PC-3 (cell line): ENCODE data around the gene AMMECR1. TPM values are rescaled to one million over a fixed set of nuclear protein-coding genes. Genes with fewer than 3 reads are reported as not detected.

Experiments used
- ATAC-seq: fragments of 200-7000 bp; cut with Tn5 transposase; 2 replicates; pipeline ENCODE4 v1.9.1; 2020; ENCODE audit warnings: mild to moderate bottlenecking, moderate library complexity
- BruUV-seq: library from RNA; stranded (reverse); fragments of 400-500 nt; replicated peaks from 2 replicates; lab custom pipeline; 2021; lab: Mats Ljungman, UMichigan
- CTCF ChIA-PET: fragments of 300-600 bp; sonication (Branson Sonifier 250); formaldehyde crosslinking; loops from one replicate; lab custom pipeline; 2022; ENCODE audit warnings: antibody characterized with exemption; lab: Charles Lee
- POLR2A ChIA-PET: fragments of 300-600 bp; sonication (Branson Sonifier 250); formaldehyde crosslinking; loops from one replicate; lab custom pipeline; 2022; ENCODE audit warnings: antibody characterized with exemption; ENCODE audit not compliant: unreplicated experiment; lab: Charles Lee
- DNase-seq: peaks from one replicate; pipeline ENCODE4 v3.0.0-alpha.2; 2015
- H2AFZ ChIP-seq: fragments of 300-600 bp; sonication (generic); 2 replicates; pipeline ENCODE4 v1.6.0; 2016; ENCODE audit warnings: antibody characterized with exemption, low read length
- H3F3A ChIP-seq: fragments of 300-600 bp; sonication (generic); one replicate; pipeline ENCODE4 v1.6.0; 2017; ENCODE audit warnings: antibody characterized with exemption, low read length, control low read depth, mild to moderate bottlenecking; ENCODE audit not compliant: unreplicated experiment
- H3K27ac ChIP-seq: fragments of 300-600 bp; sonication (generic); 2 replicates; pipeline ENCODE4 v1.5.1; 2016; ENCODE audit warnings: mild to moderate bottlenecking, low read length
- H3K27me3 ChIP-seq: fragments of 300-600 bp; sonication (generic); 2 replicates; pipeline ENCODE4 v1.6.1; 2016; ENCODE audit warnings: low read length, mixed read lengths
- H3K36me3 ChIP-seq: fragments of 300-600 bp; sonication (generic); 2 replicates; pipeline ENCODE4 v1.6.1; 2016; ENCODE audit warnings: low read depth, mixed run types, low read length, mixed read lengths
- H3K4me1 ChIP-seq: fragments of 300-600 bp; sonication (generic); 2 replicates; pipeline ENCODE4 v1.5.1; 2016; ENCODE audit warnings: low read length; ENCODE audit not compliant: insufficient read depth
- H3K4me2 ChIP-seq: fragments of 300-600 bp; sonication (generic); 2 replicates; pipeline ENCODE4 v1.6.0; 2016; ENCODE audit warnings: low read length
- H3K4me3 ChIP-seq: fragments of 300-600 bp; sonication (generic); 2 replicates; pipeline ENCODE4 v1.5.1; 2016; ENCODE audit warnings: mild to moderate bottlenecking, low read length, mixed read lengths
- H3K79me2 ChIP-seq: fragments of 300-600 bp; sonication (generic); 2 replicates; pipeline ENCODE4 v1.6.1; 2017; ENCODE audit warnings: low read length, mixed read lengths
- H3K9ac ChIP-seq: fragments of 300-600 bp; sonication (generic); 2 replicates; pipeline ENCODE4 v1.6.0; 2016; ENCODE audit warnings: mild to moderate bottlenecking, low read length
- H3K9me2 ChIP-seq: fragments of 300-600 bp; sonication (generic); replicated peaks from 2 replicates; pipeline ENCODE4 v1.6.1; 2016; ENCODE audit warnings: mixed run types, low read length, mixed read lengths
- H3K9me3 ChIP-seq: fragments of 300-600 bp; sonication (generic); 2 replicates; pipeline ENCODE4 v1.6.1; 2016; ENCODE audit warnings: low read length, mixed read lengths
- H4K20me1 ChIP-seq: fragments of 300-600 bp; sonication (generic); 2 replicates; pipeline ENCODE4 v1.6.1; 2016; ENCODE audit warnings: low read length, mixed read lengths
- EZH2phosphoT487 ChIP-seq: fragments of 300-600 bp; sonication (generic); IDR thresholded peaks from 2 replicates; pipeline ENCODE4 v1.6.1; 2018; ENCODE audit warnings: mild to moderate bottlenecking, antibody characterized with exemption, low read length, borderline replicate concordance
- intact Hi-C: fragments of 100-400 bp; cut with micrococcal nuclease; formaldehyde crosslinking; loops from 2 replicates; pipeline ENCODE4 v1.9.0; 2023
- total RNA-seq: library from RNA; depleted of rRNA; stranded (reverse); fragments of >200 nt; gene quantifications from 2 replicates; pipeline ENCODE4 v1.2.3, GENCODE V29; 2014
- TF ChIP-seq, protein P1 (sequence below): fragments of 300-600 bp; sonication (generic); conservative IDR thresholded peaks from 2 replicates; pipeline ENCODE4 v1.5.1; 2017; ENCODE audit warnings: antibody characterized with exemption, low read depth, mild to moderate bottlenecking, low read length

The AMMECR1 gene
- total RNA-seq, 1 experiment from 2014 or later, result 14.2 TPM

DNA sequence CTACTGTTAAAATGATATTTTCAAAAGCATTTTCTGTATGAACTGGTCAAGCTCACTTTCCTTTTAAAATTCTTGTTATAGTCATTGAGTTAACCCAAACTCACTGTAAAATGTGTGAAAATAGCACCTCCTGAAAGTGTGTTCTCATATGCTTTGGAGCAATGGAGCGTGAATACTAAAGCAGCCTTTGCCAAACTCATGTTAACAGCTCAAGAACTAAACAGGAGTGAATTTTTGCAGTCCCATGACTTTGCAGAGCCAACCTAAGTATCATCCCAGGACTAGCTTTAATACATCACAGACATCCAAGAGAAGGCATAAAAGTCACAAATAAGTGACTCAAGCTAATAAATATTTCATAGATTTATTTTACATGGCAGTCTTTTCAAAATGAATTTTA, 2.3 kb downstream of the AMMECR1 start:
- Histone ChIP-seq H3K79me2 (peaks cover 73% of the 10 kb centered on the region), H3K27me3 (no peaks in the 10 kb centered on the region), H3K4me2 (peak overlapping the region; percentile 84), H2AFZ (no peak overlapping the region), H3K9ac (peak overlapping the region; percentile 92; the same call in 1 of the 2 replicates), H3K36me3 (no peaks in the 10 kb centered on the region), H3K4me1 (peaks cover 22% of the 10 kb centered on the region), H3K27ac (no peak overlapping the region), H3K4me3 (peak overlapping the region; percentile 77), H3K9me3 (no peaks in the 10 kb centered on the region), H3K9me2 (no peaks in the 10 kb centered on the region), H3F3A (no peaks in the 10 kb centered on the region), H4K20me1 (peaks cover 25% of the 10 kb centered on the region)
- ChIA-PET CTCF (no interaction called here), POLR2A (interaction anchor here (0.6 kb wide), 1 partner anchor 32 kb away, joined by 3 read pairs; no protein-coding TSS in a partner anchor)
- DNase-seq (no peak), ATAC-seq (no peak)
- intact Hi-C loops, result loop anchor here (5.0 kb wide), 2 partner anchors 33 to 103 kb away; no protein-coding TSS in a partner anchor
- no peak for TF ChIP-seq EZH2phosphoT487
- TF ChIP-seq, protein P1, sequence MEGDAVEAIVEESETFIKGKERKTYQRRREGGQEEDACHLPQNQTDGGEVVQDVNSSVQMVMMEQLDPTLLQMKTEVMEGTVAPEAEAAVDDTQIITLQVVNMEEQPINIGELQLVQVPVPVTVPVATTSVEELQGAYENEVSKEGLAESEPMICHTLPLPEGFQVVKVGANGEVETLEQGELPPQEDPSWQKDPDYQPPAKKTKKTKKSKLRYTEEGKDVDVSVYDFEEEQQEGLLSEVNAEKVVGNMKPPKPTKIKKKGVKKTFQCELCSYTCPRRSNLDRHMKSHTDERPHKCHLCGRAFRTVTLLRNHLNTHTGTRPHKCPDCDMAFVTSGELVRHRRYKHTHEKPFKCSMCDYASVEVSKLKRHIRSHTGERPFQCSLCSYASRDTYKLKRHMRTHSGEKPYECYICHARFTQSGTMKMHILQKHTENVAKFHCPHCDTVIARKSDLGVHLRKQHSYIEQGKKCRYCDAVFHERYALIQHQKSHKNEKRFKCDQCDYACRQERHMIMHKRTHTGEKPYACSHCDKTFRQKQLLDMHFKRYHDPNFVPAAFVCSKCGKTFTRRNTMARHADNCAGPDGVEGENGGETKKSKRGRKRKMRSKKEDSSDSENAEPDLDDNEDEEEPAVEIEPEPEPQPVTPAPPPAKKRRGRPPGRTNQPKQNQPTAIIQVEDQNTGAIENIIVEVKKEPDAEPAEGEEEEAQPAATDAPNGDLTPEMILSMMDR, result no peak
- BruUV-seq, result no TSS peak

DNA sequence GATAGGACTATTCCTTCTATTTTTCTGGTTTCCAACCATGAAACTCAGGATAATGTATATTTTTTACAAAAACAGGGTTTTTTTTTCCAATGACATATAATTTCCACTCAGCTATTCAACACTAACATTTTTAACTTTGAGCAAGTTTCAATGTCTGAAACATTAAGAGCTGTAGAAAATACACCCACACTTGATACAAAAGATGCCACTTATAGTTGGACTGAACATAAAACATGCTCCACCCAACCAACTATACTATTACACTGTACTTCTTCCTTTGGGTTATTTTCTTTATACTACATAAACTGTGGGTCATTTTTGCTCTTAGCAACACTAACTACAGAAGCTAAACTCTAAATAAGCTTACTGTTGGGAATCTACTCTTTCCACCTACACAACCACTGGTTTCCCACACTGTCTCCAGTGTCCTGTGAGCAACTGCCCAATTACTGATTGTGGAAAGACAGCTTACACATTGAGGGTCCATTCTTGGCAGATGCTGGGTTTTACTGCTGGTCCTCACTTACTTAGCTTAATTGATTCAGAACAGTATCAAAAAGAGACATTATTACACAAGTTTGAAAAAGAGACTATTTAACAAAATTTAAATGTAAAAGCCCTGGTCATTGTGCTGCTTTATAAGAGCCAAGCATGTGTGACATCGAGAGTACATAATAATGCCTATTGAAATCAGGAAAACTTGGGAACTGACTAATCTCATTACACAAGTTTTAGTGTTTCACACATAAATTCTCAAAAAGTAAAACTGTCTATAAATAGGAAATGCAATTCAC, 6.3 kb downstream of the AMMECR1 start:
- Histone ChIP-seq H3K4me3 (no peak overlapping the region), H3K4me2 (no peak overlapping the region), H2AFZ (no peak overlapping the region), H4K20me1 (peaks cover 29% of the 10 kb centered on the region), H3K9ac (no peak overlapping the region), H3K36me3 (no peaks in the 10 kb centered on the region), H3K9me3 (no peaks in the 10 kb centered on the region), H3F3A (no peaks in the 10 kb centered on the region), H3K27ac (no peak overlapping the region), H3K27me3 (no peaks in the 10 kb centered on the region), H3K4me1 (peaks cover 19% of the 10 kb centered on the region), H3K9me2 (no peaks in the 10 kb centered on the region), H3K79me2 (peaks cover 100% of the 10 kb centered on the region)
- ChIA-PET POLR2A (no interaction called here), CTCF (no interaction called here)
- TF ChIP-seq, protein P1, result no peak
- no peak for TF ChIP-seq EZH2phosphoT487
- no TSS peak for BruUV-seq
- intact Hi-C loops, result no loop called here
- DNase-seq (no peak), ATAC-seq (no peak)

DNA sequence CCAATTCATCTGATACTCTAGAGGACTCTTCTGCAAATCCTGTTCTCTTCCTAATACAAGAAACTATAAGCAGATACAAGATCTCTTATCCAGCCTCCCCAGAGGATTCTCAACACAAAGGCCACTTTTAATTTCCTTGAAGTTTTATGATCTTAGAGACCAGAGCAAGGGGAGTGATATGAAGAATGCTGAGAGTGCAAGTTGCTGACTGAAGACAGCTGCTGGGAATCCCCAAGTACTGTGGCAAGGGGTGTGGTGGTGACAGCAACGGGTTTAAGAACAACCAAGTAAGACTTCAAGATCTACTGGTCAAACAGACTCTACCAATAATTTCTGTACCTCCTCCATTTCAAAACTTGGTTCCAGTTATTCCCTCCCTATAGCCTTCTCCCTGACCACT, 7.0 kb downstream of the AMMECR1 start:
- Histone ChIP-seq H3F3A (no peaks in the 10 kb centered on the region), H3K4me1 (peaks cover 19% of the 10 kb centered on the region), H2AFZ (no peak overlapping the region), H3K9me3 (no peaks in the 10 kb centered on the region), H3K27ac (no peak overlapping the region), H3K9ac (no peak overlapping the region), H3K27me3 (no peaks in the 10 kb centered on the region), H3K36me3 (no peaks in the 10 kb centered on the region), H3K9me2 (no peaks in the 10 kb centered on the region), H3K4me2 (no peak overlapping the region), H3K79me2 (peaks cover 97% of the 10 kb centered on the region), H4K20me1 (peaks cover 26% of the 10 kb centered on the region), H3K4me3 (no peak overlapping the region)
- TF ChIP-seq, protein P1, result no peak
- TF ChIP-seq EZH2phosphoT487, result no peak
- ATAC-seq (no peak), DNase-seq (no peak)
- POLR2A ChIA-PET, result no interaction called here
- no TSS peak for BruUV-seq
- CTCF ChIA-PET, result no interaction called here
- intact Hi-C loops, result no loop called here
